Activated CD4-positive, CD25-positive, alpha-beta regulatory T cell treated with anti-CD3 and anti-CD28 coated beads, Interleukin-2, amount 50 U/mL, for 16 hours (primary cell): ENCODE data around the gene FANCC.

ENCODE experiments used
- DNase-seq: peaks from one replicate; pipeline ENCODE4 v3.0.0-alpha.2; 2020; ENCODE audit warnings: low read depth, low spot score

The FANCC gene

DNA sequence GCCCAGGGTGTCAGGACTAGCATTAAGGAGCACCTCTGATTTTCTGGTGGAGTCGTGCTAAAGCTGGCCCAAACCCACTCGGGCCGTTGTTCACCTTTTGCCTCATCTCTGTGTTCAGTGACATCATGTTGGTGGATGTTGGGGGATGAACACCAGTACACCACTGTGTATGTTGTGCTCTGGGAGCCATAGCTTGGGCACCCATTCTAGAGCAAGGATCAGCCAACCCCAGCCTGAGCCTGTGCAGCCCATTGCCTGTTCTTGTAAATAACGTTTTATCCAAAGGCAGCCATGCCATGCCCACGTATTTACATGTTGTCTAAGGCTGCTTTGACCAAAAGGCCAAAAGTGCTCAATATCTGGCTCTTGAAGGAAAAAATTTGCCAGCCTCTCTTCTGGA, 245.6 kb downstream of the FANCC start:
- no peak for DNase-seq

DNA sequence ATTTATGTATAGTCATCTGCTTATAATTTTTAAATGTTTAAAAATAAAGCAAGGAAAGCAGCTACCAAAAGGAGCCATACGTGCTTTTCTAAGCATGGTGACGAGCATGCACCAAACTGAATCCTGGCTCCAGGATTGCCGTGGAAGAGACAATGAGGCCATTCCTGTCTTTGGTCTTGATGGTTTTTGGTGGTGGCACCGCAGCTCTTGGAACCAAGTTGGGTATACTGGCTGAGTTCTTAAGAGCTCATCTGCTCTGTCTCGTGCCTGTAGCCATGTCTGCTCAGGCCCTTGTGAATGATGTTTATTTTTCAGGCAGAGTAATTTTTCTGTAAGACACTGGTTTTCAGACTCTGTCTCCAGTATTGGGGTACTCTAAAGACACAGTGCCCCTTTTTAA, 246.1 kb downstream of the FANCC start:
- no peak for DNase-seq

DNA sequence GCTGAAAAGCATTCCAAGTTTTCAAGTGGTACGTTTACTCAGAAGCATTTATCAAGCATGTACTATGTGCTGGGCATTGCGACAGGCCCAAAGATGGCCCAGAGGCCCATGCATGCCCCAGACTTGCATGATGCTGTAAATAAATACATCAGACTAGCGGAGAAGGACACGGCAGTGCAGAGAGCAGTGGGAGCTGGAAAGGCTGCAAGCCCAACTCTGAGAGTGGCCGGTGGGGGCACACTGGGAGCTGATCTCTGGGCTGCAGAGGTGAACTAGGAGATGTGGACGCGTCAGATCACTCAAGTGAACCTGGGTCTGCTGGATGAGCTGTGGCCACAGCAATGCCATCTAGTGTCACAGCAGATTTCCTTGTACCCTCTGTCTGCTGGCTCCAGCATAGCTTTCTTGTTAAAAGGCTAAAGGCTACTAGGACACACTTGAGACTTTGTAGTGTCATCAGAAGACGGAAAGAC, 246.9 kb downstream of the FANCC start:
- DNase-seq: no peak

DNA sequence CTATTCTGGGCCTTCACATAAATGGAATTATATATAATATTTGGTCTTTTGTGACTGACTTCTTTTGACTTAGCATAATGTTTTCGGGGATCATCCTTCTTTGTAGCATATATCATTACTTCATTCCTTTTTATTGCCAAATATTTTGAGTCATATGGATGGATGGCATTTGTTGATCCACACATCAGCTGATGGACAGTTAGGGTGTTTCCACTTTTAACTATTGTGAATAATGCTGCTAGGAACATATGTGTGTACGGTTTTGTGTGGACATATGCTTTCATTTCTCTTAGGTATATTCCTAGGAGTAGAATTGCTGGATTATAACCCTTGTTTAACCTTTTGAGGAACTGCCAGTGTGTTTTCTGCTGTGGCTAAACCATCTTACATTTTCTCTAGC, 249.6 kb downstream of the FANCC start:
- DNase-seq: no peak

DNA sequence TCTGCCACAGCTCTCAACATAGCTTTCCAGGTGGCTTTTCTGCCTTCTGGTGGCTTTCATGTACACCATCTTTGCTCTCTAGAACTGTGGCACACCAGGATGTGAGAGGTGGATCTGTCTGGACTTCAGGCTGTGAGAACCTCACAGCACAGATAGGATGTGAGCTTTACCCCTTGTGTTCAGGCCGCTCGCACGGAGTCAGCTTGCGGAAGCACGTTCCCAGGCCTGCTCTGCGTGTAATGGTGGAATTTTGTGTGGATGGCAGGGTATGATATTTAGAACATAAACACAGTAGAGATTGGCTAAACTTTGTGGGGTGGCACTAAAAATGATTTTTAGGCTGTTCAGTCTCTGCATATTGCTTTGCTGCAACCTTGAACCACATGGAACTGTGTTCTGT, 250.5 kb downstream of the FANCC start:
- no peak for DNase-seq

DNA sequence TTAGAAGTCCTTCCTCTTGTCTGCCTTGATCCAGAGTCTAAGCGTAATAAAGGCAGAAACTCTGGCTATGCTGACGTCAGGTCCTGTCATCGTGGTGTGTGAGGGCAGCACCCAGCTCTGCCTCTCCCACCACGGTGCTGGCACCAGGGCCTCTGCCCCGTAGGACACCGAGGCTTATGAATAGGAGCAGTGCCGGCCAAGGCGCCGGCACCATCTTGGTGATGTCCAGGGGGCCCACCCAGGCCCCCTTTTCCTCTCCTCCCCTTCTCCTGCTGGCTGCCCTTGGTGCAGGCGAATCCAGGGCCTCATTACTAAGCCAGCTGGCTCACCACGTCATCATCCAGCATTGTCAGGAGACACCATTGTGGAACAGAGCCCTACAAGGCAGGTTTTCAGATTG, 252.3 kb downstream of the FANCC start:
- no peak for DNase-seq

DNA sequence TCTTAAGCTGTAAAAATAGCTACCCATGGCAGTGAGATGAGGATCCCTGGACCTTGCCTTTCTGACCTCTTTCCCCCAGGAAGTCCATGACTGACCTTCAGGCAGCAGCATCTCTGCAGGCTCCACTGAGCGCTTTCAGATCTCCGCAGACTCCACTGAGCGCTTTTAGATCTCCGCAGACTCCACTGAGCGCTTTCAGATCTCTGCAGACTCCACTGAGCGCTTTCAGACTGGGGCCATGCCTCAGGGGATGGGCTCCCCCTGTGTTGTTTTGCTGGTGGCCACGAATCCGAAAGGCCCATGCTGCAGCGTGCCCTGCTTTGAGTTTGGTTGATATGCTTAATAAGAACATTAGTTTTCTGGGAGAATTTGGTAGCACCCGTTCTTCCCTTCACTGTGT, 254.2 kb downstream of the FANCC start:
- no peak for DNase-seq

DNA sequence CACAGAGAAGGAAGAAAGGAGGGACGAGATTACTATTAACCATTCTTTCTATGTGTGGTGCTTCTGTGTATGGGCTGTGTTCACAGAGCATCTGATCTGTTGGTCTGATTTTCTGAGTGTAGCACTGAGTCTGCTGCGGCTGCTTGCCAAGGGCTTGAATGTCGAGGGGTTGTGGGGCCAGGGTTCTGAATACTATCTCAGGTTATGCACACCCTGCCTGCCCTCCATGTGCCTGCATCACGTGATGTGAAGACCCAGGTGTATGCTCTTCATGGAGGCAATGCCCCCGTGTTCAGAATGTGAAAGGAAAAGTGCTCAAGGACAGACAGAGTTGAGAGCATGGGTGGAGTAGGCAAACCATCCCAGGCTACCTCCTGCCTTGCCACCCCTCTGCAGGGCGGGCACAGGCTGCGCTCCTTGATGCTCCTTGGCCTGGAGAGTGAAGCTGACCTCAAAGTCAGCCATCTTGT, 254.9 kb downstream of the FANCC start:
- no peak for DNase-seq

DNA sequence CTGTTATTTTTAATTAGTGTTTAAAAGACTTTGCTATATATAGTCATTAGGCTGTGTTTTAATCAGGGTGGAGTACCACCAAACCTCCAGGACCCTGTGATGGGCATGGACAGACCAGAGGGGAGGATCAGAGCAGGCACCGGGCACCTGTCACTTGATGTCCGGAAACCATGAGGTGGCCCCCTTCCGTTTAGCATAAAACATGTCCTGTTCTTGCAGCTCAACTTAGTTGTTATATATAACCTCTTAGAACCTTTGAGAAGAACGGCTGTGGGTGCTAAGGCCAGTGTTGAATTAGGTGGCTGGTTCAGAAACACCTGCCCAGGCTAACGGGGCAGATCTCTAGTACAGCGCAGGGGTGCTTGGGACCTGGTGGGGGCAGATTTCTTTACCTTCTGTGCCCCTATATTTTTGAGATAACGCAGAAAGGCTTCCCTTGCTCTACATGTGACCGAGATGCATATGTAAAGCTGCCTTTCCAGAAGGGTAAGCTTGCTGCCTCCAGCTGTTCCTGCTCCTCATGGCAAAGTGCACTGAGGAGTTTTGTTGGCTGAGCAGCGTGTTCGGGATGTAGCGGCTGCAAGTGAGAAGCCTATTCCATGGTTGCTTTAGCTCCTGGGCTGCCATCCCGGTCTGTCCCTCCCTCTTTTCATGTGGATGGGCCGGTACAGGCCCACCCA, 255.5 kb downstream of the FANCC start:
- no peak for DNase-seq

DNA sequence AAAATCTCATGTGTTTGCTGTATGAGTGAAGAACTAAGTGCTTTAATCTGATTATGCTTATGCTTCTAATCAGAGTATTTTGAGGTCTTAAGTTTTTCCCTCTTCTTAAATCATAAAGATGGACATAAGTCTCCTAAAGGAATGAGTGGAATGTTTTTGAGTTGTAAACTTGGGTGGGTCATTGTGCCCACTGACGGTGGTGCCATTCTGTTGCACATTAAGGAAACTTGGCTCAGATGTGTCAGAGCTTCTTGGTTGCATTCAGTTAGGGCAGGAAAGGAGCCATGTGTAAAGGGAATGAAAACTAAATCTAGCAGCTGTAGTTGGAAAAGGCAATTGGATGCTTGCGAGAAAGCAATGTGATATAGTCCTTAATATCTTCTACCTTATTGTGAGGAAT, 256.6 kb downstream of the FANCC start:
- no peak for DNase-seq

DNA sequence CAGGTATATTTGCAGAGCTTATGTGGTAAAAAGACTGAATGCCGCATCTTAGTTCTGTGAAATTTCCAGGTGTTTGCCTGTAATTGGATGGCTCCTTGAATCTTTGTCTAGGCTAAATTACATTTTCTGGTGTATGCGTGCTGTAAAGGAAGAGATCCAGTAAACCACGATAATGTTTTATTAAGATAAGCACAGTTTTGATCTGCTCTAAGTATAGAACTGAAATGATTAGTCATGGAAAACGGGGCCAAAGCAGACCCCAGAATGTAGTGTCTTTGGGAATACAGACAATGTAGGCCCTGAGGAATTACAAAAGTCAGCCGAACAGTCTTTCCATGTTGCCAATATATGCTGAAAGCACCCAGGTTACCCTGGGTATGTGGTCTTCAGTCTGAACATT, 257.3 kb downstream of the FANCC start:
- no peak for DNase-seq

DNA sequence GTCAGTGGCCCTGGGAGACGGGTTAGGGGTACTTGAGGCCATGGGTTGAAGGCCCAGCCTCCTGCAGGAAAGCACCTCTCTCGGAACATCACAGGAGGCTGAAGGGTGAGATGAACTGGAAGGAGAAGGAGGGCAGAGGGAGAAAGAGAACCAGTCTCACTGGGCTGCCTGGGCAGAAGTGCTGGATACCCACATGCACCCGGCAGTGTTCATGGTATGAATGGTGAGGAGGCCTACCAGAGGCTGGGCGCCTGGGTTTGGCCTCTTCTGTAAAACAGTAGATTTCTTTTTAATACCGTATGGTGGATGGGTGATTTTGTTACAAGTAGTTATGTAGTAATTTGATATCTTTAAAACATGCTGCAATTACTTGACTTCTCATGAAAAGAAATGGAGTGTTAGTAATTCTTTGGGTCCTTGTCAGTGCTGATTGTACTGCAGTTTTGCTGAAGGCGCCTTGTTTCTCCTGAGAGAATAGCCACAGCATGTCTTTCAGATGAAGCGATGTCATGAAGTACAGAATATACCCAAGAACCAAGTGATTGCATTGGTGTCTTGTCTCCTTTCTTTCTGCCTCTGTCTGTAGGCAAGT, 258.6 kb downstream of the FANCC start:
- DNase-seq: no peak

DNA sequence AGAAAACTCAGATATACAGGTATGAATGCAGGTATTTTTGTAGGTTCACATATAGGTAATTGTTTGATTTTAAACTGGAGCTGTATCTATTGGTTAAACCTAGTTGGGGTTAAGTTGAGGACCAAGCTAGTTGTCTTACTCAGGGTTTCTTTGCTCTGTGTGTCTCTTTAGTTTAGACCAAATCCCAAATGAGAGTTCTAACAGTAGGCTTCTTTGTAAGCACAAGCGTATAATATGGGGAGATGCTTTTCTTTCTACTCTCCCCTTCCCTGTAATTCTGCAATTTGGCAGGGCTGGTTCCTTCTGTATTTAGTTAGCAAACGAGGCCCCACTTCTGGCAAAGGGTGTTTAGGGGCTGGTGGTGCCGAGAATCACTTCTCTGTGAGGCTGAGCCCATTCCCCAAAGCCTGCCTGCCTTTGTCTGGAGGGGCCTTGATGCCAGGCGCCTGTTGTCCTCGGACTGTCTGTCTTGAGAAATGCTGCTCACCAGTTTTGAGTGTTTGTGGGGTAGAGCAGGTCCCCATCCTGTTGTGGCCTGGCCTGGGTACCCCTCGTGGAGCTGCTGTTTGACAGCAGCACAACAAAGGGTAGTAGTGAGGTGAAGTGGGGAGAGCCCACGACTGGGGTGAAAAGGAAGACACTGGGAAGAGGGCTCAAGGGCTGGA, 259.3 kb downstream of the FANCC start:
- DNase-seq: no peak

DNA sequence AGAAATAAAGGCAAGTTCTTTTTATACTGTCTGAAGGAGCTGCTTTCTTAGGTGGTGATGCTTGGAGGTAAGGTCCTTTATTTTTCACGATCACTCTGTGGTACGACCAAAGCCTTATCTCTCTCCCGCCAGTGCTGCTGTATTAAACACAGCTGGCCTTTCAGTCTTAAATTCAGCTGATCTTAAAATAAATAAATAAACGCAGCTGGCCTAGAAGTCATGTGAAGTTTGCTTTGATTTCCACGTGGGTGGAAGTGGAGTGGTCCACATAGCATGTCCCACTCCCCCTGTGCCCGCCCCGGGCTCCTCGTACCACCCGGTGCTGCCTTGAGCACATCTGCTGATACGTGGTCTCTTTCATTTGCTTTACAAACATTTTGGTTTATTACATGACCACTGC, 260.4 kb downstream of the FANCC start:
- DNase-seq: no peak

DNA sequence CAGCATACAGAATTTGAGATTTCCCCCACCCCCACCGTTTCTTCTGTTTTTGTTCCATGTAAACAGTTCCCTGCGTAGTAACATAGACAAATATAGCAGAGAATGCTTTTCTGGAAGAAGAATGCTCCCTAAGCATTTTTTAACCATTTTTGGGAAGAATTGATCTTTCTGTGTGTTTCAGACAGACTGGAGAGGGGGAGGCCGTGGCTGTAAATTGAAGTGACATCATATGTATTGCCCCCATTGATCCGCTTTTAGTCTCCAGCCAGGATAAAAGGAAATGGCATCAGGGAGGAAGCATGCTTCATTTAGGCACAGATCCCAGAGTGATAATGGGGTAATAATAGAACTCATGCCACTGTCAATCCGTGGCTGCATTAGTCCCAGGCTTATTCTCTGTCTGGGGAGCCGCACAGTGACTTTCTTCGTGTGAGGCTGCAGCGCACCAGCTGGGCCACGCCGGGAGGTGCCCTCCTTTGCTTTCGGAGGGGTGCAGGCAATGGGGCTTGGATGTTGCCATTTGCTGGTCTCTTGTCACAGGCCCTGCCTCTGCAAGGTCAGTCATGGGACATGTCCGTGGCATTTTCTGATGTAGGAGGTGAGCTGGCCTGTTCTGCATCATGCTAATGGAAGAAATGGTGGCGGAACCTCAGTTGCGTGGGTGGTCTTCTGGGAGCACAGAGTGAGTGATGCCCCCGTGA, 261.5 kb downstream of the FANCC start:
- DNase-seq: no peak

DNA sequence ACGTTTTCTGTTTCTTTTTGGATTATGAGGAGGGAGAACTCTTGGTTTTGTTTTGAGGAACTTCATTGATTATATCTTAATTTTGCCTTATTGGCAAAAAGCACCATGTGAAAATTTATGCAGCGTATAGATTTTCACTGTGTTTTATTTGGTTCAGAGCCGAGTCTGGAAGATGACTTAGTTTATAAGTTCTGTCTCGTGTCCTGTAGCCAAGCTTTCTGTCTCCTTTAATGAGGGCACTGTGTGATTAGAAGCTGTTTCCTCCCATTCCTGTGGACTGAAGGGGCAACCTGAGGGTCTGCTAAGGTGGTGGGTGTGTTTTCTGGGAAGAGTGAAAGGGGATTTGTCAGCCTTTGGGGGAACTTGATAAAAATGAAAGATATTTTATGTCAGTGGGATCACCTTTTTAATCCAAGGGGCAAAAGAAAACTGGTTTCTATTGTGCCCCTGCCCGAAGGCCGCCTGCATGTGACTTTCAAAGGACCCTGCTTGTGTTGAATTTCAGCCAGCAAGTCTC, 262.1 kb downstream of the FANCC start:
- no peak for DNase-seq

DNA sequence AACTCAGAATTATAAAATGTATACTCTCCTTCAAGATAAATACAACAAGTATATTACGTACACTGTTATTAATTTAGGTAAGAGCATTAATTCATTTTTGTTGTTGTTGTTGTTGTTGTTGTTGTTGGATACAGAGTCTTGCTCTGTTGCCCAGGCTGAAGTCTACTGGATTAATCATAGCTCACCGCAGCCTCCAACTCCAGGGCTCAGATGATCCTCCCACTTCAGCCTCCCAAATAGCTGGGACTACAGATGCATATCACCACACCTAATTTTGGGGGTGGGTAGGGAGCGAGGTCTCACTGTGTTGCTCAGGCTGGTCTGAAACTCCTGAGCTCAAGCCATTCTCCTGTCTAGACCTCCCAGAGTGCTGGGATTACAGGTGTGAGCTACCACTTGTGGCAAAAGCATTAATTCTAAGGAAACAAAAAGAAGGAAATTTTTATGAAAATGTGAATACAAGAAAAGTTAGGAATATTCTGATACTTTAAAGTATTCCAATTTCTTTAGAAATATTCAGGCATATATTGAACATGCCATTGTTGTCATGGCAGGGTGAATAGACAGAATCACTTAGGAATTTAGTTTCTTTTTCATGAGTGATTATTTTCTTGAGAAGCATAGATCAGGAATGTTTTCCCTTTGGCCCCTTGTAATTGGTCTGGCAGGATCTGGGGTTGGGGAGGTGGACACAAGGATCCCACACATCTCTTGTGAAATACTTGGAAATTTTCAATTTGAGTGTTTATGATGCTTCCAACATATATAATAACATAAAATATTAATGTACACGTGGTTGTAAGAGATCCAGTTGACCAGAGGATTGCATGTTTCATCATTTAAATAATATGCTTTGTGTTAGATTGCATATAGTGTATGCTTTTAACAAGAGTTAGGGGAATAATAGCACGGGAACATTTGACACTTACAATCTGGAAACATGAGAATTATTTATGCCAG, 263.6 kb downstream of the FANCC start:
- DNase-seq: no peak

DNA sequence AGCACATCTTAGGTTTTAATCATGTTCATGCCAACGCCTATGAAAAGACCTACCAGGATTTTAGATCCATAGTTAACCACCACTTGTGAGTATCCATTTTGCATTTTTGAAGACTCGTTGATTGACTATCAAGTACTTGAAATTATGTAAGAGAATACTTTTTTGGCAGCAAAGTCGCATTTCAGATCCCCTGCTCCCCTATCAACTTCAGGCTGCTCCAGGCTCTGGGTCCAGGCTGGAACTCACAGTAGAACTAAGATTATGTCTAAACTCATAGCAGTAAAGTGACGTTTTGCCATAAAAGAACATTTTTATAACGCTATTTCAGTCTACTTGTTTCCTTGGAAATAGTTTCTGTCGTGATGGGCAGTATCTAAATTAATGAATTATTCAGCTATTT, 267.7 kb downstream of the FANCC start:
- no peak for DNase-seq
